ENCODE data around the gene BAAT.
"Not testable (repeated sequence)": the region's sequence is repeated elsewhere in the genome, so short reads cannot be mapped to it uniquely, and the experiment has no call there.

Gene BAAT

DNA sequence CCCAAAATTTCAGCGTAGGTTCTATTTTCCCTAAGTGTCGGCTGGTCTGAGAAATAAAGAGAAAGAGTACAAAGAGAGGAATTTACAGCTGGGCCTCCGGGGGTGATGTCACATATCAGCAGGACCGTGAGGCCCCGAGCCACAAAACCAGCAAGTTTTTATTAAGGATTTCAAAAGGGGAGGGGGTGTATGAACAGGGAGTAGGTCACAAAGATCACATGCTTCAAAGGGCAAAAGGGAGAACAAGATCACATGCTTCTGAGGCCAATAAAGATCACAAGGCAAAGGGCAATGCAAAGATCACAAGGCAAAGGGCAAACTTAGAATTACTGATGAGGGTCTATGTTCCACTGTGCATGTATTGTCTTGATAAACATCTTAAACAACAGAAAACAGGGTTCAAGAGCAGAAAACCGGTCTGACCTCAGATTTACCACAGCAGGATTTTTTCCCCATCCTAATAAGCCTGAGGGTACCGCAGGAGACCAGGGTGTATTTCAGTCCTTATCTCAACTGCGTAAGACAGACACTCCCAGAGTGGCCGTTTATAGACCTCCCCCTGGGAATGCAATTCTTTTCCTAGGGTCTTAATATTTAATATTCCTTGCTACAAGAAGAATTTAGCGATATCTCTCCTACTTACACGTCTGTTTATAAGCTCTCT lies at the start of gene BAAT:
BAAT (minus strand) TSS at position 134 of the 664 bp plus-strand sequence. CDS start 13,602 bp downstream, outside the sequence.
- not testable (repeated sequence) for DNase-seq

DNA sequence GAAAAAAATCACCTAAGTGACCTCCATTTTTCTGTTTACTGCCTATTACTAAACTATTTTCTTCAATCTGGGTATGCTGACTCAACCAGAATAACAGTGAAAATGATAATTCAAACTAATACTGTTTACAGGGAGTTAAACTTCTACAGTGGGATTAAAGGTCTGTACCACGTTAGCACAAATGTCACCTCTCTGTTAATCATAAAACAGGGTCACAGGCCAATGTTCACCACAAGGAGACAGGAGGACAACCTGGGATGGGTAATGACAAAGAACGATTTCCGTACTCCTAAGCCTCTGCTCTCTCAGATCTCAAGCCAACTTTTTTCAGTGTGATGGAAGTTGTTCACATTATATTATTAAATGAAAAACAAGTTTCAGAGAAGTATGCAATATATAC lies 48.4 kb upstream of the BAAT start:
- no peak for DNase-seq

- no peak for DNase-seq
These were observed 47.9 kb upstream of the BAAT start for GRCh38 chr9:101432740-101433139.

DNA sequence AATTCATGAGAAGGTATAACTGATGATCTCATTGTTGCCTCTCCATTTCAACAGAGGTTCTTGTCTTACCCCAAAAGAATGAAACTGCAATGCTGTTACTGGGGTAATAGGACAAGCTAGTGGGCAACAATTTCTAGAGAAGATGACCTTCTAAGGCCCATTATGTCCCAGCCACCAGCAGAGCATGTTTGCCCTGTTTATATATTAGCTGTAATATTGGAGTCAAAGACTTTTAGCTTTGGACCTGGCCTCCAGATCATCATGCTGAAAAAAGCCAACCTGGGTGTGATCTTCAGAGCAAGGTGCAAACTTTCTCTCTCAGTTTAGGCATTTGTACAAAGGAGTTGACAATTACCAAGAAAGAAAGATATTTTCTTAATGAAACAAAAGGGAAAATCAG lies 47.4 kb upstream of the BAAT start:
- no peak for DNase-seq

DNA sequence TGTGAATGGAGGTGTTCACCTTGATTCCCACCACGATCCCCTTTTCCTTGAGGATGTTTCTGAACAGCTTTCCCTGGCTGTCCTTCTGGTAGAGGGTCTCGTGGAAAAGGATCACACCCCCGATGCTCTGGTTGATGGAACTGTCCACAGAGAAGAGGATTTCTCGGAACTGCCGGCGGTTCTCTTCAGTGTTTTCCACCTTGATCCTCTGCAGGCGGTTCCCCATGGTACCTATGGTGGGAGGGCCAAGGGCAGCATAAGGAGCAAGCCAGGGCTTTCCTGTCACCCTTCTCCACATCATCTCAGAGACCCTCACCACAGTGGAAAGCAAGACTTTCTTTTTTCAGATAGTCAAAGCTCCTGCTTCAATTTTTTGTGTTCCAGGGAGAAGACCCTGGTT lies 44.9 kb upstream of the BAAT start:
- no peak for DNase-seq

DNA sequence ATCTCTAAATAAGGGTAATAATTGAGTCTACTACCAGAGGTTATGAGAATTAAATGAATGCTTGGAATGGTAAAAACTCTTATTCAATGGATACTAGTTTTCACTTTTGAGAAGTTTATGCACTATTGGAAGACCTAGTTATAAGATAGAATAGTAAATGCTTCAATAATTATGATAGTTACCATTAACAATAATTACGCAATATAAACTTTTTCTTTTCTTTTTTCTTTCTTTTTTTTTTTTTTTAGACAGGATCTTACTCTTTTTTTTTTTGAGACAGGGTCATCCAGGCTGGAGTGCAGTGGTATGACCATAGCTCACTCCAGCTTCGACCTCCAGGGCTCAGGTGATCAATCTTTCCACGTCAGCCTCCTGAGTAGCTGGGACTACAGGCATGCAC lies 44.1 kb upstream of the BAAT start:
- DNase-seq, result no peak

GRCh38 chr9:101427957-101428655 lies 43.3 kb upstream of the BAAT start:
- no peak for DNase-seq

- no peak for DNase-seq
These were observed 42.6 kb upstream of the BAAT start for GRCh38 chr9:101427358-101427757.

DNA sequence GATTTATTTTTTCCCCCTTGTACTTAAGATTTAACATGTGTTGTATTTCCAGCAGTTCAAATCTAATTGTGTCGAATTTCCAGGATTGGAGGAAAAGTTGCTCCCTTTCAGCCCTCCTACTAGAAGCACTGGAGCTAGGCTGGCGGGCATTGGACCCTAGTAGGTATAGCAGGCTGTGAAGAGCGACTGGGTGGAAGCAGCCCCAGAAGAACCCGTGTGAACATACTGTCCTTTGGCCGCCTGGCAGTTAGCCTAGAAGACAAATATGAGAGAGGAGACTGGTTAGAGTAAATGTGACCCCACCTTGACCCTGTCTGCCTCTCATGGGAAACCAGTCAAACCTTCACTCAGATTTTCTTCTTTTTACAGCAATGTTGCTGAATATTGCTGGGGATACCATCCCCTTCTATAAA lies 36.9 kb upstream of the BAAT start:
- no peak for DNase-seq

DNA sequence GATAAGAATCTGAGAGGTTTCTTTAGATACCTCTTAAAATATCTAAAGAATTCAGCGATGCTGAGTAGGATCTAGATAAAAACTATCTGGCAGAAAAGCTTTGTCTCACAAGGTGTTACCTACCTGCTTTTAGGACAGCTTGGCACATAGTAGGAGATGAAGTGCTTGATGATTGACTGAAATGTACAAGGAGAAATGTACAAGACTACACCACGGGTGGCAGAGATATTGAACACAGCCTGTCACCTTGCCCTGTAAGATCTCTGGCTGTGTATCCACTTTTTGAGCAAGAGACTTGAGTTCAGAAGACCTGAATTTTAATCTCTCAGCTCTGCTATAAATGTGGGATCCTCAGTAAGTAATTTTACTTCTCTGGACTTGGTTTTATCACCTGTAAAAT lies 35.1 kb upstream of the BAAT start:
- no peak for DNase-seq

GRCh38 chr9:101418518-101419430 lies 34.0 kb upstream of the BAAT start:
- DNase-seq, result no peak

GRCh38 chr9:101417977-101418376 lies 33.2 kb upstream of the BAAT start:
- DNase-seq, result no peak

DNA sequence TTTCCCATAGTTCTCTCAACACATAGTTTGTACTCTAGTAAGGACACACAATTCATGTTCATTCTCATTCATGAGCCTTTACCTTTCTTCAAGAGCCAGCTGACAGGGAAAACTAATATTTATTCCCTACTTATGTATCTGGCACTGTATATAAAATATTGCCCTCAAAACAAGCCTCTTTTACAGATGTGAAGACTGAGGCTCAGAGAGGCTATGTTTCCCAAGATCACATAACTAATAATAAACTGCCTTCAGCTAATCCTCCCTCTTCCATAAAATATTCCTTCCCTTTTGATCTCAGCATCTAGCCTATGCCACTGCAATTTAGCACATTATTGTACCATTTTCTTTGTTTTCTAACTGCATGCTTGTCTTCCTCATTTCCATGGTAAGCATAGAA lies 32.6 kb upstream of the BAAT start:
- no peak for DNase-seq

- no peak for DNase-seq
These were observed 30.8 kb upstream of the BAAT start for GRCh38 chr9:101415578-101415977.

GRCh38 chr9:101414839-101415238 lies 30.0 kb upstream of the BAAT start:
- no peak for DNase-seq

DNA sequence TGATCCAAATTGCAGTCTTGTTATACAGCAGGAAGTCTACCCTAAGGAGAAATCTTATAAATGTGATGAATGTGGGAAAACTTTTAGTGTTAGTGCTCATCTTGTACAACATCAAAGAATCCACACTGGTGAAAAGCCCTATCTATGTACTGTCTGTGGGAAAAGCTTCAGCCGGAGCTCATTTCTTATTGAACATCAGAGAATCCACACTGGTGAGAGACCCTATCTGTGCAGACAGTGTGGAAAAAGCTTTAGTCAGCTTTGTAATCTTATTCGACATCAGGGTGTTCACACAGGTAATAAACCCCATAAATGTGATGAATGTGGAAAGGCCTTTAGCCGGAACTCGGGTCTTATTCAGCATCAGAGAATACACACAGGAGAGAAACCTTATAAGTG lies 24.3 kb upstream of the BAAT start:
- DNase-seq, result no peak

GRCh38 chr9:101408374-101409078 lies 23.7 kb upstream of the BAAT start:
- no peak for DNase-seq

GRCh38 chr9:101403516-101404285 lies 18.9 kb upstream of the BAAT start:
- no peak for DNase-seq

GRCh38 chr9:101400120-101400519 lies 15.3 kb upstream of the BAAT start:
- DNase-seq, result no peak

DNA sequence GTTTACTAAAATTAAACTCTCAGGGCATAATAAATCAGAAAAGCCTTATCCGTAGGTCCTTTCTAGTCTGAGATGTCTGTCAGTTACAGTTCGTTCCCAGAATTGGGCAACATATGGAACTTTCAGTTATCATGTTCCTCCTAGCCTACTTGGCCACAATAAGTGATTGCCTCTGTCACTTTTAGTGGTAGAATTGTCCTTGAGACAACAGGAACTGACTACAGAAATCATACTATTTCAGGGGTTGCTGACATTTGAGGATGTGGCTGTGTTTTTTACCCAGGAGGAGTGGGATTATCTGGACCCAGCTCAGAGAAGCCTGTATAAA lies 14.8 kb upstream of the BAAT start:
- DNase-seq, result no peak

GRCh38 chr9:101398930-101399642 lies 14.3 kb upstream of the BAAT start:
- DNase-seq, result no peak

Measured in NCI-H1694 (cell line).